GM10847 (cell line): Measurements from ENCODE around the gene CIC.

ENCODE experiments used
- POLR2A ChIP-seq: IDR thresholded peaks from 2 replicates; pipeline ENCODE4 v1.6.1; 2011; ENCODE audit not compliant: insufficient read length; ENCODE audit errors: extremely low read depth

The CIC gene

GRCh38 chr19:42249769-42250168 lies 19.3 kb upstream of the CIC start:
- TF ChIP-seq POLR2A, result no peak

- no peak for TF ChIP-seq POLR2A
Measured at GRCh38 chr19:42250183-42250665, 18.8 kb upstream of the CIC start.

GRCh38 chr19:42250666-42251531 lies 18.2 kb upstream of the CIC start:
- TF ChIP-seq POLR2A, result no peak

GRCh38 chr19:42251572-42252358 lies 17.3 kb upstream of the CIC start:
- no peak for TF ChIP-seq POLR2A

- no peak for TF ChIP-seq POLR2A
Measured at GRCh38 chr19:42252365-42253244, 16.4 kb upstream of the CIC start.

GRCh38 chr19:42253245-42254088 lies 15.6 kb upstream of the CIC start:
- peak; percentile 20 for TF ChIP-seq POLR2A

GRCh38 chr19:42254089-42254849 lies 14.8 kb upstream of the CIC start:
- TF ChIP-seq POLR2A, result no peak

GRCh38 chr19:42254850-42255765 lies 13.9 kb upstream of the CIC start, which contains the start of gene ERF:
TSS of gene ERF (minus strand) at chr19:42255128. CDS start at chr19:42254999, 129 bp downstream.
- TF ChIP-seq POLR2A, result peak; percentile 65

- TF ChIP-seq POLR2A, result no peak
Measured at GRCh38 chr19:42255766-42256745, 13.0 kb upstream of the CIC start.

- TF ChIP-seq POLR2A, result no peak
Measured at GRCh38 chr19:42261763-42262162, 7.3 kb upstream of the CIC start.

GRCh38 chr19:42267644-42268141 lies 1.4 kb upstream of the CIC start:
- no peak for TF ChIP-seq POLR2A
